Sigmoid colon (tissue), 4 donors: Measurements from ENCODE around the gene RRBP1.

Experiments used
- EP300 ChIP-seq, 4 donors: sonication (generic); formaldehyde crosslinking; IDR thresholded peaks; one replicate each; pipeline ENCODE4 v1.6.1; 2017; ENCODE audit warnings: antibody characterized with exemption in 4 of 4
- TF ChIP-seq, protein P1 (sequence below), 4 experiments: fragments of 450-650 bp in 3 of 4; fragments of 200-600 bp in 1 of 4; IDR thresholded peaks; one replicate each; pipeline ENCODE4 v1.5.1; 2016 to 2019; ENCODE audit warnings: antibody characterized with exemption in 4 of 4, mild to moderate bottlenecking in 3 of 4, moderate library complexity in 2 of 4

DNA sequence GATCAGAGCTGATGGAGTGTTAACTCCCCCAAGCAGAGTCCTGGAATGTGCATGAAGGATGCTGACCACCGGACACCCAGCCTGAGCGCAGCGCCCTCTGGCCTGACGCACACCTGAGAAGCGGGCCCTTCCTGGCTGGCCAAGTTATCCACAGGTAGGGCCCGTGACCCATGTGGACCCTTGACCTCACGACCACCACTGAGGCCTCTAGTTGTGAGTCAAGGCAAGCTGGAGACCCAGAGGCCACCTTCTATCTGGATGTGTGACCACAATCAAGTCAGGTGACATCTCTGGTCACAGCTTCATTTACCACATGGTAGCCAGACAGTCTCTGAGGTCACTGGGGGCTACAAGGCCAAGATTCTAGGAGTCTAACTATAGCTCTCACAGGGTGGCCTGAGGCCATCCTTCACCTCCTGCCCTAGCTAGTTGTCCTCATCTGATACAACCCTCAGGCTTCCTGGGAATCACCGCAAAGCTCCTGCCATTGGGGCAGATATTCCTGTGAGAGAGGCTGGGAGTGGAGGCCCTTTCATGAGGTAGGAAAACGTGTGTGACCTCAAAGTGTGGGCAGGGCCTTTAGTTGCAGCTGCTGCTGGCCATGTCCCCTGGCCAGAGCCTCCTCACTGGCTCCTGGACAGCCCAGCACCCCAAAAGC is 59.1 kb downstream of the RRBP1 start:
- TF ChIP-seq, protein P1, sequence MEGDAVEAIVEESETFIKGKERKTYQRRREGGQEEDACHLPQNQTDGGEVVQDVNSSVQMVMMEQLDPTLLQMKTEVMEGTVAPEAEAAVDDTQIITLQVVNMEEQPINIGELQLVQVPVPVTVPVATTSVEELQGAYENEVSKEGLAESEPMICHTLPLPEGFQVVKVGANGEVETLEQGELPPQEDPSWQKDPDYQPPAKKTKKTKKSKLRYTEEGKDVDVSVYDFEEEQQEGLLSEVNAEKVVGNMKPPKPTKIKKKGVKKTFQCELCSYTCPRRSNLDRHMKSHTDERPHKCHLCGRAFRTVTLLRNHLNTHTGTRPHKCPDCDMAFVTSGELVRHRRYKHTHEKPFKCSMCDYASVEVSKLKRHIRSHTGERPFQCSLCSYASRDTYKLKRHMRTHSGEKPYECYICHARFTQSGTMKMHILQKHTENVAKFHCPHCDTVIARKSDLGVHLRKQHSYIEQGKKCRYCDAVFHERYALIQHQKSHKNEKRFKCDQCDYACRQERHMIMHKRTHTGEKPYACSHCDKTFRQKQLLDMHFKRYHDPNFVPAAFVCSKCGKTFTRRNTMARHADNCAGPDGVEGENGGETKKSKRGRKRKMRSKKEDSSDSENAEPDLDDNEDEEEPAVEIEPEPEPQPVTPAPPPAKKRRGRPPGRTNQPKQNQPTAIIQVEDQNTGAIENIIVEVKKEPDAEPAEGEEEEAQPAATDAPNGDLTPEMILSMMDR (IDR thresholded peaks at IDR 0.05) = no peak
- no peak for TF ChIP-seq EP300 (IDR thresholded peaks at IDR 0.05)
